Effector CD4-positive, alpha-beta T cell (primary cell): ENCODE data around the gene ARAP2.
"Not testable (repeated sequence)": the region's sequence is repeated elsewhere in the genome, so short reads cannot be mapped to it uniquely, and the experiment has no call there.

Source experiments
- DNase-seq: peaks from one replicate; pipeline ENCODE4 v3.0.0-alpha.2; 2020

ARAP2 gene

GRCh38 chr4:36182315-36182714, 62.0 kb downstream of the ARAP2 start:
- DNase-seq, result not testable (repeated sequence)

- no peak for DNase-seq
These were observed 64.1 kb downstream of the ARAP2 start for GRCh38 chr4:36180206-36180605.

- DNase-seq, result no peak
These were observed 65.8 kb downstream of the ARAP2 start for GRCh38 chr4:36178484-36178883.

GRCh38 chr4:36177946-36178345, 66.4 kb downstream of the ARAP2 start:
- no peak for DNase-seq

GRCh38 chr4:36174570-36174969, 69.7 kb downstream of the ARAP2 start:
- DNase-seq, result no peak

GRCh38 chr4:36173905-36174304, 70.4 kb downstream of the ARAP2 start:
- DNase-seq, result no peak

GRCh38 chr4:36172656-36173055, 71.7 kb downstream of the ARAP2 start:
- DNase-seq, result no peak

- no peak for DNase-seq
These were observed 76.0 kb downstream of the ARAP2 start for GRCh38 chr4:36168127-36168878.

GRCh38 chr4:36165631-36166005, 78.7 kb downstream of the ARAP2 start:
- no peak for DNase-seq

- DNase-seq, result no peak
These were observed 79.2 kb downstream of the ARAP2 start for GRCh38 chr4:36164900-36165630.

- DNase-seq, result no peak
These were observed 81.1 kb downstream of the ARAP2 start for GRCh38 chr4:36163198-36163597.

GRCh38 chr4:36159208-36159607, 85.1 kb downstream of the ARAP2 start:
- no peak for DNase-seq

GRCh38 chr4:36152735-36153134, 91.6 kb downstream of the ARAP2 start:
- DNase-seq, result no peak

- DNase-seq, result no peak
These were observed 101.8 kb downstream of the ARAP2 start for GRCh38 chr4:36142504-36142903.

GRCh38 chr4:36141186-36141585, 103.1 kb downstream of the ARAP2 start:
- no peak for DNase-seq

- no peak for DNase-seq
These were observed 103.9 kb downstream of the ARAP2 start for GRCh38 chr4:36140421-36140820.

- DNase-seq, result no peak
These were observed 106.1 kb downstream of the ARAP2 start for GRCh38 chr4:36138220-36138619.

- no peak for DNase-seq
These were observed 107.0 kb downstream of the ARAP2 start for GRCh38 chr4:36137336-36137735.

GRCh38 chr4:36133658-36134057, 110.7 kb downstream of the ARAP2 start:
- no peak for DNase-seq

GRCh38 chr4:36133086-36133485, 111.2 kb downstream of the ARAP2 start:
- no peak for DNase-seq

GRCh38 chr4:36130641-36131040, 113.7 kb downstream of the ARAP2 start:
- no peak for DNase-seq

- no peak for DNase-seq
These were observed 115.6 kb downstream of the ARAP2 start for GRCh38 chr4:36128689-36129088.

- DNase-seq, result no peak
These were observed 120.4 kb downstream of the ARAP2 start for GRCh38 chr4:36123906-36124305.

GRCh38 chr4:36115312-36115711, 129.0 kb downstream of the ARAP2 start:
- no peak for DNase-seq

- no peak for DNase-seq
These were observed 133.1 kb downstream of the ARAP2 start for GRCh38 chr4:36111172-36111571.
